Stimulated activated memory B cell treated with anti-CD40 and anti-IgM and Interleukin-4, amounts not matched to agents 10 μg/mL and 1 μg/mL and 100 μg/mL, for 72 hours (primary cell): ENCODE results near the gene GRAMD2B.

Experiments used
- ATAC-seq: fragments of 150-1000 bp; cut with Tn5 transposase; 2 replicates; pipeline ENCODE4 v1.10.0; 2021
- H3K27ac Mint-ChIP-seq: one replicate; pipeline ENCODE4 v1.8.0; 2022; ENCODE audit warnings: mild to moderate bottlenecking, mixed read lengths
- H3K27me3 Mint-ChIP-seq: one replicate; pipeline ENCODE4 v1.8.0; 2022; ENCODE audit warnings: mixed read lengths
- H3K36me3 Mint-ChIP-seq: one replicate; pipeline ENCODE4 v1.8.0; 2022; ENCODE audit warnings: mixed read lengths
- H3K4me1 Mint-ChIP-seq: one replicate; pipeline ENCODE4 v1.8.0; 2022; ENCODE audit warnings: mixed read lengths
- H3K4me3 Mint-ChIP-seq: one replicate; pipeline ENCODE4 v1.8.0; 2022; ENCODE audit warnings: mild to moderate bottlenecking, moderate library complexity, mixed read lengths
- H3K9me3 Mint-ChIP-seq: one replicate; pipeline ENCODE4 v1.8.0; 2022; ENCODE audit warnings: mixed read lengths

The GRAMD2B gene

GRCh38 chr5:126538579-126538978 lies 115.4 kb downstream of the GRAMD2B start:
- no peaks in the 10 kb centered on the region for H3K4me1 Mint-ChIP-seq
- H3K27me3 Mint-ChIP-seq = no peaks in the 10 kb centered on the region
- H3K4me3 Mint-ChIP-seq = no peak overlapping the region
- no peak for ATAC-seq
- H3K27ac Mint-ChIP-seq = no peak overlapping the region
- H3K36me3 Mint-ChIP-seq = no peaks in the 10 kb centered on the region
- H3K9me3 Mint-ChIP-seq = no peaks in the 10 kb centered on the region

DNA sequence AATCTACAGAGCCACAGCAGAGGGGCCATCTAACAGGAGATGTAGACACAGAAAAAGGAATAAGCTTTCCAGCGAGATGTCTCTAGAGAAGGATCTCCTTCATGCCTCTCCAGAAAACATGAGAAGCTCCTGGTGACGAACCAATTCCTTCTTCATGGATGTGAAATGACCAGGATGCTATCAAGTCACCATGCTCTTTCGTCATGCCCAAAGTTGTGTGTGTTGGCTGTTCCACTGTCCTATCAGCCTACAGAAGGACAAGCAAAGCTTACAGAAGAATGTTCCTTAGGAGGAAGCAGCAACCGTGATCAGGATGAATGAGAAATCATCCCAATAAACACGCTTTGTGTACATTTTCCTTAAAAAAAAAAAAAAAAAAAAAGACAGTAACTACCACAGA lies 117.4 kb downstream of the GRAMD2B start:
- no peaks in the 10 kb centered on the region for H3K4me1 Mint-ChIP-seq
- H3K27ac Mint-ChIP-seq = no peak overlapping the region
- no peak for ATAC-seq
- H3K36me3 Mint-ChIP-seq = no peaks in the 10 kb centered on the region
- H3K9me3 Mint-ChIP-seq = no peaks in the 10 kb centered on the region
- H3K4me3 Mint-ChIP-seq = no peak overlapping the region
- H3K27me3 Mint-ChIP-seq = no peaks in the 10 kb centered on the region

DNA sequence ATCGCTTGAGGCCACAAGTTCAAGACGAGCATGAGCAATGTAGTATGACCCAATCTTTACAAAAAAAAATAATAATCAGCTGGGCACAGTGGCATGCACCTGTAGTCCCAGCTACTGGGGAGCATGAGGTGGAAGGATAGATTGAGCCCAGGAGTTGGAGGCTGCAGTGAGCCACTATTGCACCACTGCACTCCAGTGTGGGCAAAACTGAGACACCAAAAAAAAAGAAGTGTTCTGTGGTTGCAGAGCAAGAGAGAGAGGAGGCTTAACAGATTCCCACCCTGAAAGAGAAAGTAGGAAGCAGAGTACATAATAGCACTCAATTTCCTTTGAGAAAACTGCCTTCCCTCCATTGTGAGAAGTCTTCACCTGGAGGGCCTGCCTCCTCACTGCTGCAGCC lies 119.2 kb downstream of the GRAMD2B start:
- no peak overlapping the region for H3K4me3 Mint-ChIP-seq
- no peaks in the 10 kb centered on the region for H3K4me1 Mint-ChIP-seq
- ATAC-seq = no peak
- H3K27ac Mint-ChIP-seq = no peak overlapping the region
- no peaks in the 10 kb centered on the region for H3K36me3 Mint-ChIP-seq
- no peaks in the 10 kb centered on the region for H3K9me3 Mint-ChIP-seq
- H3K27me3 Mint-ChIP-seq = no peaks in the 10 kb centered on the region

- Mint-ChIP-seq H3K36me3 (no peaks in the 10 kb centered on the region), H3K4me1 (no peaks in the 10 kb centered on the region)
Measured at GRCh38 chr5:126543009-126543408, 119.8 kb downstream of the GRAMD2B start.

DNA sequence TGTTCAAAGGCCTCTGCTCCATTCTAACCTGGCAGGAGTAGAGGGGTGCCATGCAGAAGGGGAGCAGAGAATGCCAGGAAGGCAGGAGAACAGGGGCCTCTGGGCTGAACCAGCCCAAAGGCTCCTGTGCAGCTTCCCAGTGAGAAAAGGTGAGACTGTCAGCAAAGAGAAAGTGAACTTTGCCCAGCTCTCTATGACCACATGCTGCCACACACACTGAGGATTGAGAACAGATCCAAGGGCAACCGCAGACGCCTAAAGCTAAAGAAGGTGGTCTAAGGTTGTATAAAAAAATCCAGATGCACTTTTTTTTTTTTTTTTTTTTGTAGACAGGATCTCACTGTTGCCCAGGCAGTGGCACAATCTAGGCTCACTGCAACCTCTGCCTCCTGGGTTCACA lies 120.5 kb downstream of the GRAMD2B start:
- Mint-ChIP-seq H3K27ac (no peak overlapping the region), H3K9me3 (no peaks in the 10 kb centered on the region), H3K27me3 (no peaks in the 10 kb centered on the region), H3K4me3 (no peak overlapping the region), H3K36me3 (no peaks in the 10 kb centered on the region), H3K4me1 (no peaks in the 10 kb centered on the region)
- ATAC-seq = no peak

More at GRCh38 chr5:126543009-126543408, 119.8 kb downstream of the GRAMD2B start:
- no peak for ATAC-seq
- Mint-ChIP-seq H3K9me3 (no peaks in the 10 kb centered on the region), H3K27ac (no peak overlapping the region), H3K4me3 (no peak overlapping the region), H3K27me3 (no peaks in the 10 kb centered on the region)
